ENCODE measurements around the gene PTPRA. TPM values are rescaled to one million over a fixed set of nuclear protein-coding genes. Genes with fewer than 3 reads are reported as not detected.

Gene PTPRA
- total and polyA plus RNA-seq, 2 donors (not counting 3 experiments of a cell fraction or from before 2014, with no cell fraction given) = 43.2 to 53.4 TPM

- DNase-seq (ENCODE audit: low read depth, low spot score) = no peak
- H3K4me2 ChIP-seq (ENCODE audit: insufficient read depth, low read length) = no peak overlapping the region
- H3K4me1 ChIP-seq (ENCODE audit: control insufficient read depth, extremely low read depth, insufficient read depth, low read length) = peaks cover 29% of the 10 kb centered on the region
- H3K27ac ChIP-seq (ENCODE audit: insufficient read depth, low read depth, low read length) = no peak overlapping the region
- no peak for FAIRE-seq
- H2AFZ ChIP-seq (ENCODE audit: low read depth, low read length) = no peak overlapping the region
- no peaks in the 10 kb centered on the region for H3K9me1 ChIP-seq (replicated peaks; ENCODE audit: control insufficient read depth, extremely low read depth, insufficient read depth, low read length)
- POLR2A ChIA-PET = no interaction called here
- TF ChIP-seq FOS (IDR thresholded peaks at IDR 0.05; ENCODE audit: borderline replicate concordance, insufficient read depth, low read length) (no peak), EZH2 (IDR thresholded peaks at IDR 0.05; ENCODE audit: borderline replicate concordance, low read depth, low read length, severe bottlenecking) (no peak), MYC (IDR thresholded peaks at IDR 0.05; ENCODE audit: low read depth, low read length) (no peak), JUN (IDR thresholded peaks at IDR 0.05; ENCODE audit: borderline replicate concordance, insufficient read depth, insufficient read length, low read depth) (no peak), POLR2AphosphoS5 (IDR thresholded peaks at IDR 0.05; ENCODE audit: insufficient read depth, low read depth, low read length) (no peak), POLR2A (IDR thresholded peaks at IDR 0.05; ENCODE audit: low read depth, low read length) (no peak), GATA2 (IDR thresholded peaks at IDR 0.05; ENCODE audit: insufficient read depth, insufficient read length, low read depth, low read length) (no peak)
- TF ChIP-seq, protein P1, sequence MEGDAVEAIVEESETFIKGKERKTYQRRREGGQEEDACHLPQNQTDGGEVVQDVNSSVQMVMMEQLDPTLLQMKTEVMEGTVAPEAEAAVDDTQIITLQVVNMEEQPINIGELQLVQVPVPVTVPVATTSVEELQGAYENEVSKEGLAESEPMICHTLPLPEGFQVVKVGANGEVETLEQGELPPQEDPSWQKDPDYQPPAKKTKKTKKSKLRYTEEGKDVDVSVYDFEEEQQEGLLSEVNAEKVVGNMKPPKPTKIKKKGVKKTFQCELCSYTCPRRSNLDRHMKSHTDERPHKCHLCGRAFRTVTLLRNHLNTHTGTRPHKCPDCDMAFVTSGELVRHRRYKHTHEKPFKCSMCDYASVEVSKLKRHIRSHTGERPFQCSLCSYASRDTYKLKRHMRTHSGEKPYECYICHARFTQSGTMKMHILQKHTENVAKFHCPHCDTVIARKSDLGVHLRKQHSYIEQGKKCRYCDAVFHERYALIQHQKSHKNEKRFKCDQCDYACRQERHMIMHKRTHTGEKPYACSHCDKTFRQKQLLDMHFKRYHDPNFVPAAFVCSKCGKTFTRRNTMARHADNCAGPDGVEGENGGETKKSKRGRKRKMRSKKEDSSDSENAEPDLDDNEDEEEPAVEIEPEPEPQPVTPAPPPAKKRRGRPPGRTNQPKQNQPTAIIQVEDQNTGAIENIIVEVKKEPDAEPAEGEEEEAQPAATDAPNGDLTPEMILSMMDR (IDR thresholded peaks at IDR 0.05; ENCODE audit: extremely low read depth in 1 of 2, insufficient read depth in 1 of 2, low read depth in 1 of 2, low read length in 2 of 2) = no peak
- TF ChIP-seq, protein P2, sequence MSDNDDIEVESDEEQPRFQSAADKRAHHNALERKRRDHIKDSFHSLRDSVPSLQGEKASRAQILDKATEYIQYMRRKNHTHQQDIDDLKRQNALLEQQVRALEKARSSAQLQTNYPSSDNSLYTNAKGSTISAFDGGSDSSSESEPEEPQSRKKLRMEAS (IDR thresholded peaks at IDR 0.05; ENCODE audit: insufficient read depth, insufficient read length) = no peak
- no peak overlapping the region for H3K9ac ChIP-seq (replicated peaks; ENCODE audit: extremely low read depth, insufficient read depth, low read length)
- no peaks in the 10 kb centered on the region for H3K27me3 ChIP-seq (ENCODE audit: control insufficient read depth in 2 of 2, insufficient read depth in 2 of 2, low read length in 2 of 2)
- no peaks in the 10 kb centered on the region for H3K36me3 ChIP-seq (ENCODE audit: control insufficient read depth in 2 of 2, extremely low read depth in 1 of 2, insufficient read depth in 2 of 2, low read length in 2 of 2)
- CTCF ChIA-PET = no interaction called here
- no TSS peak for BruUV-seq (replicated peaks)
- H3K4me3 ChIP-seq (replicated peaks in 1 of 3; ENCODE audit: insufficient read depth in 1 of 3, low read depth in 1 of 3, low read length in 3 of 3) = no peak overlapping the region
- H3K9me3 ChIP-seq (replicated peaks; ENCODE audit: control insufficient read depth, insufficient read depth, low read length) = no peaks in the 10 kb centered on the region
- no peaks in the 10 kb centered on the region for H4K20me1 ChIP-seq (replicated peaks; ENCODE audit: control insufficient read depth, extremely low read depth, insufficient read depth, low read length)
- intact Hi-C loops (cut with micrococcal nuclease) (no loop called here), dilution Hi-C loops (cut with MboI; ENCODE audit: extremely low pct_ligation_motif_present, low sequenced_read_pairs) (no loop called here)
- peaks cover 63% of the 10 kb centered on the region for H3K79me2 ChIP-seq (ENCODE audit: control insufficient read depth, insufficient read depth, low read length)
These were observed 2.5 kb downstream of the PTPRA start for GRCh38 chr20:2875690-2876203.

All from endothelial cell of umbilical vein (primary cell).